Stimulated activated naive B cell treated with anti-CD40 and anti-IgM and Interleukin-4, amounts not matched to agents 10 μg/mL and 1 μg/mL and 100 μg/mL, for 72 hours (primary cell): ENCODE data around the gene SOS2.

ENCODE experiments used
- ATAC-seq, 2 donors: fragments of 150-1000 bp; cut with Tn5 transposase; replicated peaks; 2 replicates each; pipeline ENCODE4 v1.10.0; 2021; ENCODE audit warnings: moderate library complexity in 1 of 2
- DNase-seq: peaks from one replicate; pipeline ENCODE4 v3.0.0; 2021
- H3K27ac Mint-ChIP-seq: one replicate; pipeline ENCODE4 v1.8.0; 2022; ENCODE audit warnings: mild to moderate bottlenecking, mixed read lengths
- H3K27me3 Mint-ChIP-seq, 2 donors: one replicate each; pipeline ENCODE4 v1.8.0; 2022; ENCODE audit warnings: mixed read lengths in 2 of 2
- H3K36me3 Mint-ChIP-seq, 2 donors: one replicate each; pipeline ENCODE4 v1.8.0; 2022; ENCODE audit warnings: mixed read lengths in 2 of 2, mild to moderate bottlenecking in 1 of 2
- H3K4me1 Mint-ChIP-seq, 2 donors: one replicate each; pipeline ENCODE4 v1.8.0; 2022; ENCODE audit warnings: mixed read lengths in 2 of 2, mild to moderate bottlenecking in 1 of 2
- H3K4me3 Mint-ChIP-seq, 2 donors: one replicate each; pipeline ENCODE4 v1.8.0; 2022; ENCODE audit warnings: mild to moderate bottlenecking in 2 of 2, mixed read lengths in 2 of 2, moderate library complexity in 1 of 2
- H3K9me3 Mint-ChIP-seq, 2 donors: one replicate each; pipeline ENCODE4 v1.8.0; 2022; ENCODE audit warnings: mixed read lengths in 2 of 2, mild to moderate bottlenecking in 1 of 2

The SOS2 gene

GRCh38 chr14:50237427-50237826, 6.0 kb upstream of the SOS2 start:
- no peaks in the 10 kb centered on the region for H3K27me3 Mint-ChIP-seq
- peak overlapping the region; percentile 56 for H3K27ac Mint-ChIP-seq
- H3K36me3 Mint-ChIP-seq, result peaks cover 4 to 6% of the 10 kb centered on the region in 2 donors
- no peaks in the 10 kb centered on the region for H3K9me3 Mint-ChIP-seq
- ATAC-seq (peak; percentile 75 to 81), DNase-seq (no peak)
- H3K4me1 Mint-ChIP-seq, result peaks cover 6 to 10% of the 10 kb centered on the region in 2 donors
- H3K4me3 Mint-ChIP-seq, result peak overlapping the region in 1 of 2 donors; percentile 41

- no peaks in the 10 kb centered on the region for H3K9me3 Mint-ChIP-seq
- peaks cover 4 to 6% of the 10 kb centered on the region in 2 donors for H3K36me3 Mint-ChIP-seq
- no peak for ATAC-seq
- peak overlapping the region; percentile 25 for H3K27ac Mint-ChIP-seq
- H3K4me1 Mint-ChIP-seq, result peaks cover 11 to 21% of the 10 kb centered on the region in 2 donors
- H3K27me3 Mint-ChIP-seq, result no peaks in the 10 kb centered on the region
- DNase-seq, result no peak
- no peak overlapping the region for H3K4me3 Mint-ChIP-seq
Measured at GRCh38 chr14:50233951-50234250, 2.5 kb upstream of the SOS2 start.

- ATAC-seq (no peak), DNase-seq (no peak)
- H3K4me1 Mint-ChIP-seq, result peaks cover 11 to 21% of the 10 kb centered on the region in 2 donors
- peak overlapping the region; percentile 25 for H3K27ac Mint-ChIP-seq
- H3K4me3 Mint-ChIP-seq, result no peak overlapping the region
- H3K9me3 Mint-ChIP-seq, result no peaks in the 10 kb centered on the region
- no peaks in the 10 kb centered on the region for H3K27me3 Mint-ChIP-seq
- H3K36me3 Mint-ChIP-seq, result peaks cover 4 to 12% of the 10 kb centered on the region in 2 donors
Measured at GRCh38 chr14:50233166-50233950, 2.0 kb upstream of the SOS2 start.

GRCh38 chr14:50232276-50232642, 881 bp upstream of the SOS2 start:
- Mint-ChIP-seq H3K9me3 (no peaks in the 10 kb centered on the region), H3K27ac (peak overlapping the region; percentile 82), H3K36me3 (peaks cover under 1 to 7% of the 10 kb centered on the region in 2 donors)

GRCh38 chr14:50230701-50231474, 490 bp downstream of the SOS2 start:
- Mint-ChIP-seq H3K27ac (peak overlapping the region; percentile 96), H3K9me3 (no peaks in the 10 kb centered on the region), H3K4me3 (peak overlapping the region; percentile 87 to 90), H3K27me3 (no peaks in the 10 kb centered on the region), H3K4me1 (peaks cover 10 to 23% of the 10 kb centered on the region in 2 donors), H3K36me3 (peaks cover 0 to 6% of the 10 kb centered on the region in 2 donors)
- DNase-seq (peak; percentile 44), ATAC-seq (peak; percentile 29 to 32)

More at GRCh38 chr14:50232276-50232642, 881 bp upstream of the SOS2 start:
- H3K4me1 Mint-ChIP-seq, result peaks cover 5 to 13% of the 10 kb centered on the region in 2 donors
- ATAC-seq (peak; percentile 2 to 3), DNase-seq (no peak)
- H3K27me3 Mint-ChIP-seq, result no peaks in the 10 kb centered on the region
- peak overlapping the region; percentile 85 to 87 for H3K4me3 Mint-ChIP-seq

GRCh38 chr14:50230401-50230700, 1.0 kb downstream of the SOS2 start:
- Mint-ChIP-seq H3K27me3 (no peaks in the 10 kb centered on the region), H3K27ac (peak overlapping the region; percentile 96), H3K36me3 (peaks cover 0 to 6% of the 10 kb centered on the region in 2 donors), H3K4me3 (peak overlapping the region; percentile 87 to 90), H3K4me1 (peaks cover 14 to 27% of the 10 kb centered on the region in 2 donors), H3K9me3 (no peaks in the 10 kb centered on the region)
- no peak for DNase-seq
- ATAC-seq, result no peak

- ATAC-seq, result no peak
- Mint-ChIP-seq H3K36me3 (peaks cover 0 to 6% of the 10 kb centered on the region in 2 donors), H3K4me1 (peaks cover 14 to 27% of the 10 kb centered on the region in 2 donors), H3K27ac (no peak overlapping the region), H3K4me3 (peak overlapping the region; percentile 48 to 52), H3K27me3 (no peaks in the 10 kb centered on the region), H3K9me3 (no peaks in the 10 kb centered on the region)
- DNase-seq, result no peak
Measured at GRCh38 chr14:50229681-50230080, 1.7 kb downstream of the SOS2 start.

- ATAC-seq (no peak), DNase-seq (no peak)
- peaks cover 0 to 6% of the 10 kb centered on the region in 2 donors for H3K36me3 Mint-ChIP-seq
- H3K4me3 Mint-ChIP-seq, result no peak overlapping the region
- no peaks in the 10 kb centered on the region for H3K27me3 Mint-ChIP-seq
- no peak overlapping the region for H3K27ac Mint-ChIP-seq
- no peaks in the 10 kb centered on the region for H3K9me3 Mint-ChIP-seq
- H3K4me1 Mint-ChIP-seq, result peaks cover 14 to 27% of the 10 kb centered on the region in 2 donors
Measured at GRCh38 chr14:50228313-50228712, 3.1 kb downstream of the SOS2 start.

GRCh38 chr14:50225974-50226297, 5.4 kb downstream of the SOS2 start:
- no peak overlapping the region for H3K27ac Mint-ChIP-seq
- DNase-seq, result no peak
- peaks cover 21 to 36% of the 10 kb centered on the region in 2 donors for H3K4me1 Mint-ChIP-seq
- H3K9me3 Mint-ChIP-seq, result no peaks in the 10 kb centered on the region
- peaks cover 2 to 17% of the 10 kb centered on the region in 2 donors for H3K36me3 Mint-ChIP-seq
- no peak overlapping the region for H3K4me3 Mint-ChIP-seq
- no peak for ATAC-seq
- H3K27me3 Mint-ChIP-seq, result no peaks in the 10 kb centered on the region

- peaks cover 21 to 33% of the 10 kb centered on the region in 2 donors for H3K4me1 Mint-ChIP-seq
- peaks cover 2 to 17% of the 10 kb centered on the region in 2 donors for H3K36me3 Mint-ChIP-seq
- H3K27me3 Mint-ChIP-seq, result no peaks in the 10 kb centered on the region
- no peak overlapping the region for H3K4me3 Mint-ChIP-seq
- no peak overlapping the region for H3K27ac Mint-ChIP-seq
- DNase-seq, result no peak
- no peaks in the 10 kb centered on the region for H3K9me3 Mint-ChIP-seq
- no peak for ATAC-seq
Measured at GRCh38 chr14:50225067-50225973, 6.1 kb downstream of the SOS2 start.

GRCh38 chr14:50222055-50222613, 9.2 kb downstream of the SOS2 start:
- no peak overlapping the region for H3K27ac Mint-ChIP-seq
- H3K36me3 Mint-ChIP-seq, result peaks cover 4 to 20% of the 10 kb centered on the region in 2 donors
- DNase-seq (no peak), ATAC-seq (no peak)
- peaks cover 27 to 36% of the 10 kb centered on the region in 2 donors for H3K4me1 Mint-ChIP-seq
- no peaks in the 10 kb centered on the region for H3K9me3 Mint-ChIP-seq
- H3K27me3 Mint-ChIP-seq, result no peaks in the 10 kb centered on the region
- no peak overlapping the region for H3K4me3 Mint-ChIP-seq

GRCh38 chr14:50218501-50218900, 12.9 kb downstream of the SOS2 start:
- ATAC-seq, result no peak
- H3K4me1 Mint-ChIP-seq, result peaks cover 20 to 36% of the 10 kb centered on the region in 2 donors
- no peak overlapping the region for H3K4me3 Mint-ChIP-seq
- DNase-seq, result no peak
- H3K27me3 Mint-ChIP-seq, result no peaks in the 10 kb centered on the region
- peaks cover 6 to 20% of the 10 kb centered on the region in 2 donors for H3K36me3 Mint-ChIP-seq
- H3K27ac Mint-ChIP-seq, result no peak overlapping the region
- no peaks in the 10 kb centered on the region for H3K9me3 Mint-ChIP-seq

GRCh38 chr14:50215416-50215815, 16.0 kb downstream of the SOS2 start:
- Mint-ChIP-seq H3K36me3 (peaks cover 8 to 9% of the 10 kb centered on the region in 2 donors), H3K27me3 (no peaks in the 10 kb centered on the region), H3K4me3 (no peak overlapping the region), H3K9me3 (no peaks in the 10 kb centered on the region), H3K27ac (no peak overlapping the region), H3K4me1 (peaks cover 12 to 40% of the 10 kb centered on the region in 2 donors)
- ATAC-seq, result no peak
- no peak for DNase-seq

GRCh38 chr14:50213795-50214194, 17.6 kb downstream of the SOS2 start:
- Mint-ChIP-seq H3K36me3 (peaks cover 5 to 8% of the 10 kb centered on the region in 2 donors), H3K4me3 (no peak overlapping the region), H3K4me1 (peaks cover 7 to 36% of the 10 kb centered on the region in 2 donors), H3K9me3 (no peaks in the 10 kb centered on the region), H3K27ac (no peak overlapping the region), H3K27me3 (no peaks in the 10 kb centered on the region)
- DNase-seq (no peak), ATAC-seq (no peak)
